Mesendoderm (in vitro differentiated cells): Measurements from ENCODE around the gene CYP2U1.
A peak's percentile ranks its signal among the peaks of the same experiment; 100 is the strongest.

Experiments used
- DNase-seq: peaks from one replicate; pipeline ENCODE4 v3.0.0; 2013
- H2AK5ac ChIP-seq: 2 replicates; pipeline ENCODE4 v1.6.1; 2013; ENCODE audit warnings: low read length, inconsistent platforms
- H2BK120ac ChIP-seq: 2 replicates; pipeline ENCODE4 v1.6.1; 2013; ENCODE audit warnings: low read depth, mild to moderate bottlenecking, low read length, moderate library complexity, mixed read lengths
- H2BK15ac ChIP-seq: replicated peaks from 2 replicates; pipeline ENCODE4 v1.6.1; 2013; ENCODE audit warnings: low read depth, mild to moderate bottlenecking, moderate library complexity
- H2BK5ac ChIP-seq: 2 replicates; pipeline ENCODE4 v1.6.1; 2013; ENCODE audit warnings: low read length, inconsistent platforms
- H3K18ac ChIP-seq: 2 replicates; pipeline ENCODE4 v1.6.1; 2013; ENCODE audit warnings: mild to moderate bottlenecking, low read length, mixed read lengths
- H3K23ac ChIP-seq: one replicate; pipeline ENCODE4 v1.6.1; 2013; ENCODE audit warnings: low read length
- H3K27ac ChIP-seq: 2 replicates; pipeline ENCODE4 v1.5.1; 2013; ENCODE audit warnings: low read depth, mild to moderate bottlenecking, inconsistent platforms, low read length, moderate library complexity
- H3K27me3 ChIP-seq: 2 replicates; pipeline ENCODE4 v1.6.1; 2013; ENCODE audit warnings: low read length, control low read depth, mild to moderate bottlenecking, inconsistent platforms; ENCODE audit not compliant: insufficient read depth, poor library complexity
- H3K36me3 ChIP-seq: 2 replicates; pipeline ENCODE4 v1.6.1; 2013; ENCODE audit warnings: low read length, inconsistent platforms; ENCODE audit not compliant: control insufficient read depth, insufficient read depth
- H3K4ac ChIP-seq: one replicate; pipeline ENCODE4 v1.6.1; 2013; ENCODE audit warnings: low read depth, mild to moderate bottlenecking, low read length, moderate library complexity
- H3K4me1 ChIP-seq: 2 replicates; pipeline ENCODE4 v1.6.1; 2013; ENCODE audit warnings: low read depth, low read length, inconsistent platforms; ENCODE audit not compliant: control insufficient read depth
- H3K4me2 ChIP-seq: 2 replicates; pipeline ENCODE4 v1.6.1; 2013; ENCODE audit warnings: low read length
- H3K4me3 ChIP-seq: 2 replicates; pipeline ENCODE4 v1.5.1; 2013; ENCODE audit warnings: mild to moderate bottlenecking, low read length
- H3K56ac ChIP-seq: one replicate; pipeline ENCODE4 v1.6.1; 2013; ENCODE audit warnings: low read length
- H3K79me1 ChIP-seq: 2 replicates; pipeline ENCODE4 v1.6.1; 2013; ENCODE audit warnings: low read length, inconsistent platforms
- H3K79me2 ChIP-seq: 2 replicates; pipeline ENCODE4 v1.6.1; 2013; ENCODE audit warnings: mild to moderate bottlenecking, low read length; ENCODE audit not compliant: control insufficient read depth, insufficient read depth
- H3K9ac ChIP-seq: 2 replicates; pipeline ENCODE4 v1.6.1; 2013; ENCODE audit warnings: low read length, inconsistent platforms
- H4K5ac ChIP-seq: one replicate; pipeline ENCODE4 v1.6.1; 2013; ENCODE audit warnings: low read length
- H4K8ac ChIP-seq: one replicate; pipeline ENCODE4 v1.6.1; 2013; ENCODE audit warnings: low read depth, mild to moderate bottlenecking, control low read depth, low read length, moderate library complexity
- WGBS: extraction: QIAGEN DNeasy Blood & Tissue Kit; methylation state at CpG from one replicate; pipeline ENCODE4 v1.1.7; 2013; ENCODE audit warnings: low lambda C conversion rate, missing lambda C conversion rate; ENCODE audit not compliant: insufficient coverage; ENCODE audit errors: extremely low coverage; 5-methylcytosine and 5-hydroxymethylcytosine counted together

The CYP2U1 gene

DNA sequence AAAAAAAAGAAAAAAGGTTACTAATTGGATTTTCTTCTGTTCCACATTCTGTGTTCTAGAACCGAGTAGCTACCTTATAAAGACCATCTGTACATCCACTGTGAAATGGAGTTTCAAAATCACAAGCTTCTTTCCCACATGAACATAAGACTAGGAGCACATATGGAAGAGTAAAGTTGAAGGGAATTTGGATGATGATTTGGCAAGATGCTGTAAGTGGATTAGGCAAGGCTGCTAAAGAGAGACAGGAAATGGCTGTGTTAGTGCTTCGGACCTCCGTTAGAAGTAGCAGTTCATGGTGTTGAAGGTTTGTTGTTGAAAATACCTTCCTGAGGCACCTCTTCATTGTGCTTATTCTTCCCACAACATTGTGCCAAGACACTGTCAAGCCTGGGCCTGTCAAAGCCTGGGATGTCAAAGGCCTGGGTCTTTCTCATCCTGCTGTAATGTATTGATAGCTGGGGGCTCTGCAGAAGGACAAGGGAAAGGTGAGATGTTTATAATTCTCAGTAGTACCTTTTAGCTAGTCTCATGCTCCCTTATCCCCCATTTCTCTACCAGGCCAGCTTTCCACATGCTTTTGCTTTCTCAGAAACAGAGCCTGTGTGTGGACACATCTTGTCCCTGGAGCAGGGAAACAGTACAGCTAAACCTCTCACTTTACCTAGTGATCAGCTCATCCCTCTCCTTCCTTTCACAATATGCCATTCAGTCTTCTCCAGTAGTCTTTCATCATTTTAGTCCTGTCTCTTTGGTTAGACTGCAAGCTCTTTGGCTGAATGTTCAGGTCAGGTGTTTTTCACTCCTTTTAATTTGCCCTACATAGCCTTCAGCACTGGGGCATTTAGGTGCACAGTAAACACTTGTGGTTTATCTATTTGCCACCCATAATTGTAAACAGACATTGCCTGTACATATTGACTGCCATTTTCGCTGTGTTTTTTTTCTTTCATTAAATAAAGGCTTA is 37.9 kb upstream of the CYP2U1 start:
- no peak overlapping the region for H3K4me3 ChIP-seq
- H3K27ac ChIP-seq: peak overlapping the region; percentile 9
- no peak overlapping the region for H2BK15ac ChIP-seq
- no peaks in the 10 kb centered on the region for H3K79me2 ChIP-seq
- no peak overlapping the region for H4K5ac ChIP-seq
- no peaks in the 10 kb centered on the region for H3K36me3 ChIP-seq
- no peak overlapping the region for H3K56ac ChIP-seq
- WGBS: no CpG with 5 or more reads among the region's 4 CpGs
- H2BK5ac ChIP-seq: peak overlapping the region; percentile 23
- no peak overlapping the region for H2BK120ac ChIP-seq
- no peaks in the 10 kb centered on the region for H3K27me3 ChIP-seq
- H2AK5ac ChIP-seq: no peak overlapping the region
- no peaks in the 10 kb centered on the region for H3K79me1 ChIP-seq
- H3K4me2 ChIP-seq: no peak overlapping the region
- H3K4me1 ChIP-seq: no peaks in the 10 kb centered on the region
- H3K9ac ChIP-seq: no peak overlapping the region
- DNase-seq: peak; percentile 28
- peak overlapping the region; percentile 51 for H3K18ac ChIP-seq
- peak overlapping the region; percentile 8 for H3K4ac ChIP-seq
- no peak overlapping the region for H3K23ac ChIP-seq
- H4K8ac ChIP-seq: no peak overlapping the region

DNA sequence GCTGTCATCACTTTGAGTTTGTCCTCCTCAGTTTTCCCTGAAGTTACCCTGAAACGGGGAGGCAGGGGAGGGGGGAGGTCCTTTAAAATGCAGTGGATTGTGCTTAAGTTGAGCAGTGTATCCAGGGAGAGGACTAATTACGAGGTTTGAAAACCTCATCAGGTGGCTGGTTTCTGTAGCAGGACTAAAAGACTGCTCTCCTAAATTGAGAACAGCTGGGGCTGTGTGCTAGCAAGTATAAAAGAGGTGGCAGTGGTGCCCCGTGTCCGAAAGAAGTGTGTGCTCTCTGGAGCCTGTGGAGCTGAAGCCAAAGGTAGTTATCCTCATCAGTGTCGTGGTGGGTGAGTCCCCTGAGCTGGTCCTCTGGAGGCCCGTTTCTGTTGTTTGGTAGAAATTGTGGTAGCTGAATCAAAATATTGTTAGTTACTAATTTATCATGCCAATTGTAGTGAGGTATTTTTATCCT is 37.2 kb upstream of the CYP2U1 start:
- H2BK15ac ChIP-seq: no peak overlapping the region
- H2BK120ac ChIP-seq: no peak overlapping the region
- H3K18ac ChIP-seq: peak overlapping the region; percentile 51
- DNase-seq: no peak
- H4K8ac ChIP-seq: no peak overlapping the region
- no peak overlapping the region for H2AK5ac ChIP-seq
- no peak overlapping the region for H3K23ac ChIP-seq
- no peak overlapping the region for H3K4ac ChIP-seq
- no peaks in the 10 kb centered on the region for H3K79me2 ChIP-seq
- no peak overlapping the region for H3K4me2 ChIP-seq
- no peaks in the 10 kb centered on the region for H3K4me1 ChIP-seq
- H2BK5ac ChIP-seq: no peak overlapping the region
- H3K36me3 ChIP-seq: no peaks in the 10 kb centered on the region
- H3K56ac ChIP-seq: no peak overlapping the region
- WGBS: no CpG with 5 or more reads among the region's 6 CpGs
- no peak overlapping the region for H3K27ac ChIP-seq
- H3K79me1 ChIP-seq: no peaks in the 10 kb centered on the region
- H3K9ac ChIP-seq: no peak overlapping the region
- no peak overlapping the region for H4K5ac ChIP-seq
- no peaks in the 10 kb centered on the region for H3K27me3 ChIP-seq
- H3K4me3 ChIP-seq: no peak overlapping the region

DNA sequence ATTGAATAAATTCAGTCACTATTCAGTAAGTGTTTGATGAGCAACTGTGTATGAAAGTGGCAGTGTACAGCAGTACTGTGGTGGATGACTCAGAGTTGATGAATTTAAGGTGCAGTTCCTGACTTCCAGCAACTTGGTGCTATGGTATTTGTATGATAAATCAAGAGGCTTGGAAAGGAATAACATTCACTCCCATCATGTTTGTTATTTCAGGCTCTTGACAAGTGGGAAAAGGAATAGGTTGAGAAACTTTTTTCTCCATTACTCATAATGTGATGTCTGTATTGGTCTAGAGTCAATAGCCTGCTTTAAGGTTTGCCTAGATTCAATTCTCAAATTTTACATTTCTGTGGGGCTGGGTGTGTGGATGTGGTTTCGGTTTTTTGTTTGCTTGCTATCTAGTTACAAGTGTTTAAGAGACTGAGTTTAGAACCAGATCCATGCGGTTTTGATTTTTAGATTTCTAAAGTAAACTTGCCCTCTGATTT is 35.1 kb upstream of the CYP2U1 start:
- H3K4ac ChIP-seq: no peak overlapping the region
- no peaks in the 10 kb centered on the region for H3K79me2 ChIP-seq
- H3K4me1 ChIP-seq: no peaks in the 10 kb centered on the region
- H2BK120ac ChIP-seq: no peak overlapping the region
- H3K56ac ChIP-seq: no peak overlapping the region
- no peak overlapping the region for H3K4me3 ChIP-seq
- no peak overlapping the region for H3K23ac ChIP-seq
- H2BK15ac ChIP-seq: no peak overlapping the region
- H3K79me1 ChIP-seq: no peaks in the 10 kb centered on the region
- H3K27ac ChIP-seq: no peak overlapping the region
- no peaks in the 10 kb centered on the region for H3K27me3 ChIP-seq
- WGBS: no CpG with 5 or more reads among the region's 2 CpGs
- no peaks in the 10 kb centered on the region for H3K36me3 ChIP-seq
- H4K5ac ChIP-seq: no peak overlapping the region
- H3K4me2 ChIP-seq: no peak overlapping the region
- H3K18ac ChIP-seq: no peak overlapping the region
- H2AK5ac ChIP-seq: no peak overlapping the region
- H3K9ac ChIP-seq: no peak overlapping the region
- no peak overlapping the region for H2BK5ac ChIP-seq
- no peak overlapping the region for H4K8ac ChIP-seq
- DNase-seq: no peak

DNA sequence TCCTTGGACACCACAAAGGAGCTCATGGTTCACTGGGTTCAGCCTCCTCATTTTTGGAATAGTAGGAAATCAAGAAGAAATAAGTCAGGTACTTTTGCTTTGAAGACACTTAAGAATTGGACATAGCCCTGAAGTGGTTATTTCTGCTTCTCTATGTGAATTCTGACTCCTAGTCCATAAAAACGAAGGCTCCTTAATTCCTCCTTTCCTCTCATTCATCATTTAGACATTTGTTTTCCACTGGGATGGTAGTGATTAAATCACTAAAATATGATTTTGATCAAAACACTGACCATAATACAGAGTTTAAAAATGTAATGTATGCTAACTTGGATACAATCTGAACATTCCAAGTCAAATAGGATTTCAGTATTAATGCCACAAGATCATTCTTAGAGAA is 34.7 kb upstream of the CYP2U1 start:
- Histone ChIP-seq H2BK5ac (no peak overlapping the region), H3K79me1 (no peaks in the 10 kb centered on the region), H4K8ac (no peak overlapping the region), H3K79me2 (no peaks in the 10 kb centered on the region), H3K4ac (no peak overlapping the region), H3K9ac (no peak overlapping the region), H3K56ac (no peak overlapping the region), H3K23ac (no peak overlapping the region), H2BK15ac (no peak overlapping the region), H2BK120ac (no peak overlapping the region), H3K4me2 (no peak overlapping the region), H3K18ac (no peak overlapping the region), H3K27me3 (no peaks in the 10 kb centered on the region), H3K27ac (no peak overlapping the region), H4K5ac (no peak overlapping the region), H3K4me3 (no peak overlapping the region), H3K36me3 (no peaks in the 10 kb centered on the region), H2AK5ac (no peak overlapping the region), H3K4me1 (no peaks in the 10 kb centered on the region)
- WGBS: no CpG with 5 or more reads among the region's 1 CpG
- DNase-seq: no peak

DNA sequence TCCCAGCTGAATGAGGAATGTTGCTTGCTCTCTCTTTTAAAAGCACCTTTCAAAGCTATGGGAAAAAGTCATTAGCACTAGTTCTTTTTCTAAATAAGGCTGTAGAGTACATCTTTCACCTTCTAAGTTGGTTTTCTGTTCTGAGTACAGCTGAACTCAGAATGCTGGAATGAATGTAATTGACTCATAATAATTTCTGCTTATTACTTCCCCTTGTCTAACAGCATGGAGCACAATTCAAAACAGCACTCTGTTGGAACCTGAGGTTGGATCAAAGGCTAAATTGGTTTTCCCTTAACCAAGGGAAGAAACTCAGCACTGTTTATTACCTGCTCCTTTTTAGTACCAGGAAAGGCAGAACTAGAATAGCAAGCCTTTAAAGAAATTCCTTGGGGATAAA is 33.5 kb upstream of the CYP2U1 start:
- no peak overlapping the region for H3K4me2 ChIP-seq
- H4K5ac ChIP-seq: no peak overlapping the region
- H3K4me1 ChIP-seq: no peaks in the 10 kb centered on the region
- no peak for DNase-seq
- H2BK120ac ChIP-seq: no peak overlapping the region
- no peak overlapping the region for H3K27ac ChIP-seq
- no peak overlapping the region for H2BK5ac ChIP-seq
- H3K4me3 ChIP-seq: no peak overlapping the region
- no peak overlapping the region for H3K56ac ChIP-seq
- no peak overlapping the region for H3K4ac ChIP-seq
- no peak overlapping the region for H2BK15ac ChIP-seq
- no peaks in the 10 kb centered on the region for H3K79me1 ChIP-seq
- H2AK5ac ChIP-seq: no peak overlapping the region
- no peak overlapping the region for H3K18ac ChIP-seq
- no peaks in the 10 kb centered on the region for H3K36me3 ChIP-seq
- no peak overlapping the region for H4K8ac ChIP-seq
- no peak overlapping the region for H3K9ac ChIP-seq
- H3K79me2 ChIP-seq: no peaks in the 10 kb centered on the region
- H3K27me3 ChIP-seq: no peaks in the 10 kb centered on the region
- H3K23ac ChIP-seq: no peak overlapping the region
